ENCODE measurements around the gene HCCS. TPM values are rescaled to one million over a fixed set of nuclear protein-coding genes. Genes with fewer than 3 reads are reported as not detected.
"Not testable (repeated sequence)": the region's sequence is repeated elsewhere in the genome, so short reads cannot be mapped to it uniquely, and the experiment has no call there.

The HCCS gene
- total RNA-seq, 1 donor from 2014 or later, result 19.5 TPM

GRCh38 chrX:11119313-11119943 is 8.3 kb downstream of the HCCS start:
- peaks cover 72% of the 10 kb centered on the region for H3K36me3 ChIP-seq
- no peak overlapping the region for H3K27ac ChIP-seq
- H3K9me3 ChIP-seq, result no peaks in the 10 kb centered on the region
- no peaks in the 10 kb centered on the region for H3K4me1 ChIP-seq
- intact Hi-C loops (cut with DNase I), result no loop called here
- DNase-seq, result no peak
- H3K4me3 ChIP-seq, result no peak overlapping the region
- TF ChIP-seq, protein P1, sequence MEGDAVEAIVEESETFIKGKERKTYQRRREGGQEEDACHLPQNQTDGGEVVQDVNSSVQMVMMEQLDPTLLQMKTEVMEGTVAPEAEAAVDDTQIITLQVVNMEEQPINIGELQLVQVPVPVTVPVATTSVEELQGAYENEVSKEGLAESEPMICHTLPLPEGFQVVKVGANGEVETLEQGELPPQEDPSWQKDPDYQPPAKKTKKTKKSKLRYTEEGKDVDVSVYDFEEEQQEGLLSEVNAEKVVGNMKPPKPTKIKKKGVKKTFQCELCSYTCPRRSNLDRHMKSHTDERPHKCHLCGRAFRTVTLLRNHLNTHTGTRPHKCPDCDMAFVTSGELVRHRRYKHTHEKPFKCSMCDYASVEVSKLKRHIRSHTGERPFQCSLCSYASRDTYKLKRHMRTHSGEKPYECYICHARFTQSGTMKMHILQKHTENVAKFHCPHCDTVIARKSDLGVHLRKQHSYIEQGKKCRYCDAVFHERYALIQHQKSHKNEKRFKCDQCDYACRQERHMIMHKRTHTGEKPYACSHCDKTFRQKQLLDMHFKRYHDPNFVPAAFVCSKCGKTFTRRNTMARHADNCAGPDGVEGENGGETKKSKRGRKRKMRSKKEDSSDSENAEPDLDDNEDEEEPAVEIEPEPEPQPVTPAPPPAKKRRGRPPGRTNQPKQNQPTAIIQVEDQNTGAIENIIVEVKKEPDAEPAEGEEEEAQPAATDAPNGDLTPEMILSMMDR (IDR thresholded peaks at IDR 0.05), result no peak
- ATAC-seq, result no peak
- H3K27me3 ChIP-seq (ENCODE audit: low read depth), result no peaks in the 10 kb centered on the region

DNA sequence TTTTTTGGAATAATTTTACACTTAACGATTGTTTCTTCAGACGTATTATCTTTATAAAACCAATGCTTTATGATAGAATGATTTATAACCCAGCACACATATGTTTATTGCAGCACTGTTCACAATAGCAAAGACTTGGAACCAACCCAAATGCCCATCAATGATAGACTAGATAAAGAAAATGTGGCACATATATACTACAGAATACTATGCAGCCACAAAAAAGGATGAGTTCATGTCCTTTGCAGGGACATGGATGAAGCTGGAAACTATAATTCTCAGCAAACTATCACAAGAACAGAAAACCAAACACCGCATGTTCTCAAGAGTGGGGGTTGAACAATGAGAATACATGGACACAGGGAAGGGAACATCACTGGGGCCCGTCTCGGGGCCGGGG is 12.0 kb downstream of the HCCS start:
- H3K9me3 ChIP-seq; ATAC-seq; H3K4me3 ChIP-seq; H3K27ac ChIP-seq; intact Hi-C loops (cut with DNase I); H3K4me1 ChIP-seq; DNase-seq; H3K27me3 ChIP-seq (ENCODE audit: low read depth): not testable (repeated sequence)
- H3K36me3 ChIP-seq, result peaks cover 38% of the 10 kb centered on the region

DNA sequence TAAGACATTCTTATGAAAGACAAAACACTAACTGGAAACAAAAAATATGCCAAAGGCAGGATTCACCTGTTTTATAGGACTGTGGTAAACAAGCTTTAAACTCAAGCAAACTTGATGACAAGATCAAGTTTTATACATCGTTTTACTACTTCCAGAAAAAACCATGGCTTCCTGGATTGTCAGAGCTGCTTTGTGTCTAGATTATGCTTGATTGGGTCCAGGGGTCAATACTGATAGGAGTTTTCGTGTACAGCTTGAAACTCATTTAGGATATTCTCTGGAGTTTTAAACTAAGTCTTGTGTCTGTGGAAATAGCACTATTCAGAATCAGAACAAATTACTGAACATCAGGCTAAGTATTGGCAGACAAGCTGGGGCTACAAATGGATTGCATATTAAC is 13.0 kb downstream of the HCCS start:
- Histone ChIP-seq H3K4me1 (no peaks in the 10 kb centered on the region), H3K4me3 (no peak overlapping the region), H3K9me3 (no peaks in the 10 kb centered on the region), H3K27me3 (ENCODE audit: low read depth) (no peaks in the 10 kb centered on the region), H3K27ac (no peak overlapping the region), H3K36me3 (peaks cover 27% of the 10 kb centered on the region)
- ATAC-seq (no peak), DNase-seq (no peak)
- intact Hi-C loops (cut with DNase I), result no loop called here
- TF ChIP-seq, protein P1 (IDR thresholded peaks at IDR 0.05), result no peak

GRCh38 chrX:11125060-11125459 is 13.9 kb downstream of the HCCS start:
- Histone ChIP-seq H3K4me3 (no peak overlapping the region), H3K27ac (no peak overlapping the region), H3K36me3 (peaks cover 18% of the 10 kb centered on the region), H3K4me1 (no peaks in the 10 kb centered on the region), H3K27me3 (ENCODE audit: low read depth) (no peaks in the 10 kb centered on the region), H3K9me3 (no peaks in the 10 kb centered on the region)
- no peak for DNase-seq
- intact Hi-C loops (cut with DNase I), result no loop called here
- TF ChIP-seq, protein P1 (IDR thresholded peaks at IDR 0.05), result no peak
- ATAC-seq, result no peak

DNA sequence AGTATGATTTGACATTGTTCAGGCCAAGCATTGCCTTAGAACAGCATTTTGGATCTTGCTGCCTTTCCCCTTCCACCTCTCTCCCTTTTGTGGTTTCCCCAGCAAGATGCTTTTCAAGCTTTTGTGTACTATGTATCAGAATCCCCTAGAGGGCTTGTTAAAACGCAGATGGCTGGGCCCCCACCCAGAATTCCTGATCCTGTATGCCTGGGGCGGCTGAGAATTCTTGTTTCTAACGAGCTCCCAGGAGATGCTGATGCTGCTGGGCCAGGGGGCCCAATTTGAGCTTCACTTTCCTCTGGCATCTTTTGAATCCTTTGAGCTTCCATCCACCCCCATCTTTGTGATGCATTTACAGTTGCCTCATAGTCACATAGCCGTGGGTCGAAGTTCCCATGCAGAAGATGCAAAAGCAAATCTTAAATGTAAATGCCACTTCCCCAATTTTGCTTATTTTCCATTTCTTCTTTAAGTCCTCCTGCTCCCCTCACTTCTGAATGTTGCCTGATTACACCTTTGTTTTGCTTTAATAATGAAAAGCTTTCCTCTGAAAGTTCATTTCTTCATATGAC is 18.5 kb downstream of the HCCS start:
- DNase-seq (no peak), ATAC-seq (no peak)
- no peaks in the 10 kb centered on the region for H3K36me3 ChIP-seq
- intact Hi-C loops (cut with DNase I), result no loop called here
- H3K27me3 ChIP-seq (ENCODE audit: low read depth), result no peaks in the 10 kb centered on the region
- no peaks in the 10 kb centered on the region for H3K4me1 ChIP-seq
- H3K9me3 ChIP-seq, result no peaks in the 10 kb centered on the region
- H3K27ac ChIP-seq, result no peak overlapping the region
- H3K4me3 ChIP-seq, result no peak overlapping the region
- TF ChIP-seq, protein P1 (IDR thresholded peaks at IDR 0.05), result no peak

GRCh38 chrX:11130136-11130535 is 19.0 kb downstream of the HCCS start:
- Histone ChIP-seq H3K27me3 (ENCODE audit: low read depth) (no peaks in the 10 kb centered on the region), H3K4me3 (no peak overlapping the region), H3K27ac (no peak overlapping the region), H3K4me1 (no peaks in the 10 kb centered on the region), H3K36me3 (no peaks in the 10 kb centered on the region), H3K9me3 (no peaks in the 10 kb centered on the region)
- intact Hi-C loops (cut with DNase I), result no loop called here
- ATAC-seq (no peak), DNase-seq (no peak)
- TF ChIP-seq, protein P1 (IDR thresholded peaks at IDR 0.05), result no peak
